Measurements from ENCODE around the gene CA5A. TPM values are rescaled to one million over a fixed set of nuclear protein-coding genes. Genes with fewer than 3 reads are reported as not detected.
A peak's percentile ranks its signal among the peaks of the same experiment; 100 is the strongest.

The CA5A gene
- total and polyA plus RNA-seq, 2 of the 13 experiments (the other 11 are each of a cell fraction or from before 2014, with no cell fraction given): 66.8 to 106 TPM

- TF ChIP-seq JUN (CRISPR knock-in tag; IDR thresholded peaks at IDR 0.05) (no peak), ZBTB43 (CRISPR knock-in tag; conservative IDR thresholded peaks at IDR 0.05) (0 out of 2 replicates have a peak, but pooled peaks have one; percentile 48), TP53 (CRISPR knock-in tag; conservative IDR thresholded peaks at IDR 0.05) (peak; percentile 87; the same call in 1 of the 2 replicates), ZNF777 (CRISPR knock-in tag; IDR thresholded peaks at IDR 0.05) (peak; percentile 85), FOXA3 (CRISPR knock-in tag; IDR thresholded peaks at IDR 0.05) (peak; percentile 73), MED1 (CRISPR knock-in tag; IDR thresholded peaks at IDR 0.05) (peak; percentile 65), MEIS2 (CRISPR knock-in tag; IDR thresholded peaks at IDR 0.05) (0 out of 2 replicates have a peak, but pooled peaks have one; percentile 32), ZNF614 (CRISPR knock-in tag; IDR thresholded peaks at IDR 0.05; ENCODE audit: borderline replicate concordance) (peak; percentile 80; the same call in 1 of the 2 replicates), TAF1 (CRISPR knock-in tag; IDR thresholded peaks at IDR 0.05) (no peak), ZNF7 (CRISPR knock-in tag; IDR thresholded peaks at IDR 0.05) (peak; percentile 86), NFE2 (CRISPR knock-in tag; IDR thresholded peaks at IDR 0.05) (no peak), NCOA2 (CRISPR knock-in tag; IDR thresholded peaks at IDR 0.05) (peak; percentile 58; the same call in 1 of the 2 replicates), YEATS2 (CRISPR knock-in tag; IDR thresholded peaks at IDR 0.05; ENCODE audit: borderline replicate concordance) (peak; percentile 36; the same call in 1 of the 2 replicates), HDAC1 (CRISPR knock-in tag; IDR thresholded peaks at IDR 0.05) (no peak), KLF16 (CRISPR knock-in tag; IDR thresholded peaks at IDR 0.05) (0 out of 4 replicates have a peak, but pooled peaks of 1 of the 2 experiments have one; percentile 34), ZFY (CRISPR knock-in tag; IDR thresholded peaks at IDR 0.05) (peak; percentile 59), TEAD3 (CRISPR knock-in tag; optimal IDR thresholded peaks at IDR 0.05; ENCODE audit: borderline replicate concordance) (peak; percentile 76)
- TF ChIP-seq, protein P1, sequence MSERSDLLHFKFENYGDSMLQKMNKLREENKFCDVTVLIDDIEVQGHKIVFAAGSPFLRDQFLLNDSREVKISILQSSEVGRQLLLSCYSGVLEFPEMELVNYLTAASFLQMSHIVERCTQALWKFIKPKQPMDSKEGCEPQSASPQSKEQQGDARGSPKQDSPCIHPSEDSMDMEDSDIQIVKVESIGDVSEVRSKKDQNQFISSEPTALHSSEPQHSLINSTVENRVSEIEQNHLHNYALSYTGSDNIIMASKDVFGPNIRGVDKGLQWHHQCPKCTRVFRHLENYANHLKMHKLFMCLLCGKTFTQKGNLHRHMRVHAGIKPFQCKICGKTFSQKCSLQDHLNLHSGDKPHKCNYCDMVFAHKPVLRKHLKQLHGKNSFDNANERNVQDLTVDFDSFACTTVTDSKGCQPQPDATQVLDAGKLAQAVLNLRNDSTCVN (CRISPR knock-in tag; IDR thresholded peaks at IDR 0.05; ENCODE audit: borderline replicate concordance): peak; percentile 15; the same call in 1 of the 2 replicates
- TF ChIP-seq, protein P2, sequence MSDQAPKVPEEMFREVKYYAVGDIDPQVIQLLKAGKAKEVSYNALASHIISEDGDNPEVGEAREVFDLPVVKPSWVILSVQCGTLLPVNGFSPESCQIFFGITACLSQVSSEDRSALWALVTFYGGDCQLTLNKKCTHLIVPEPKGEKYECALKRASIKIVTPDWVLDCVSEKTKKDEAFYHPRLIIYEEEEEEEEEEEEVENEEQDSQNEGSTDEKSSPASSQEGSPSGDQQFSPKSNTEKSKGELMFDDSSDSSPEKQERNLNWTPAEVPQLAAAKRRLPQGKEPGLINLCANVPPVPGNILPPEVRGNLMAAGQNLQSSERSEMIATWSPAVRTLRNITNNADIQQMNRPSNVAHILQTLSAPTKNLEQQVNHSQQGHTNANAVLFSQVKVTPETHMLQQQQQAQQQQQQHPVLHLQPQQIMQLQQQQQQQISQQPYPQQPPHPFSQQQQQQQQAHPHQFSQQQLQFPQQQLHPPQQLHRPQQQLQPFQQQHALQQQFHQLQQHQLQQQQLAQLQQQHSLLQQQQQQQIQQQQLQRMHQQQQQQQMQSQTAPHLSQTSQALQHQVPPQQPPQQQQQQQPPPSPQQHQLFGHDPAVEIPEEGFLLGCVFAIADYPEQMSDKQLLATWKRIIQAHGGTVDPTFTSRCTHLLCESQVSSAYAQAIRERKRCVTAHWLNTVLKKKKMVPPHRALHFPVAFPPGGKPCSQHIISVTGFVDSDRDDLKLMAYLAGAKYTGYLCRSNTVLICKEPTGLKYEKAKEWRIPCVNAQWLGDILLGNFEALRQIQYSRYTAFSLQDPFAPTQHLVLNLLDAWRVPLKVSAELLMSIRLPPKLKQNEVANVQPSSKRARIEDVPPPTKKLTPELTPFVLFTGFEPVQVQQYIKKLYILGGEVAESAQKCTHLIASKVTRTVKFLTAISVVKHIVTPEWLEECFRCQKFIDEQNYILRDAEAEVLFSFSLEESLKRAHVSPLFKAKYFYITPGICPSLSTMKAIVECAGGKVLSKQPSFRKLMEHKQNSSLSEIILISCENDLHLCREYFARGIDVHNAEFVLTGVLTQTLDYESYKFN (CRISPR knock-in tag; conservative IDR thresholded peaks at IDR 0.05): peak; percentile 68
Observed at GRCh38 chr16:87948119-87948545, 11.8 kb upstream of the CA5A start (continued).
